ENCODE results near the gene GPRIN2. TPM values are rescaled to one million over a fixed set of nuclear protein-coding genes. Genes with fewer than 3 reads are reported as not detected.
"Not testable (repeated sequence)": the region's sequence is repeated elsewhere in the genome, so short reads cannot be mapped to it uniquely, and the experiment has no call there.

GPRIN2 gene
- total RNA-seq (1 to 10 TPM; 4.3 to 4.9 TPM), polyA plus RNA-seq (ENCODE audit: insufficient read depth, low read depth, low replicate concordance) (5.7 TPM)
- long read RNA-seq, donor 1, partial matches to known transcripts = 0 of 1 reads
- long read RNA-seq, donor 1, other reads (novel, unspliced or antisense) = 0 of 1 reads
- long read RNA-seq, donor 2 = 0 reads

- TF ChIP-seq CTCF (IDR thresholded peaks at IDR 0.05) (no peak), POLR2A (IDR thresholded peaks at IDR 0.05) (no peak)
- peak within 1 kb of the TSS; percentile 43 to 44 for H3K4me3 ChIP-seq
- no peaks in the 10 kb centered on the region for H3K36me3 ChIP-seq (ENCODE audit: low read depth, missing control alignments)
- H3K27ac ChIP-seq = no peak within 1 kb of the TSS
- DNase-seq = peak; percentile 25
- H3K4me1 ChIP-seq = peaks cover 6% of the 10 kb centered on the region
- 5 to 10% methylated on average over 38 to 74 of the region's 74 CpGs for WGBS, 2 donors
- intact Hi-C loops (cut with DNase I; ENCODE audit: low total_unique reads) = no loop called here
- no peaks in the 10 kb centered on the region for H3K27me3 ChIP-seq
- H3K9me3 ChIP-seq = no peaks in the 10 kb centered on the region
These were observed at the start of gene GPRIN2 for GRCh38 chr10:46556515-46557318. TSS of gene GPRIN2 (minus strand) at chr10:46556658. CDS start at chr10:46550736, 5,922 bp downstream.

GRCh38 chr10:46600516-46600915, 44.1 kb upstream of the GPRIN2 start:
- H3K27me3 ChIP-seq; H3K9me3 ChIP-seq; H3K4me3 ChIP-seq; H3K27ac ChIP-seq; H3K4me1 ChIP-seq; intact Hi-C loops (cut with DNase I; ENCODE audit: low total_unique reads); DNase-seq; H3K36me3 ChIP-seq (ENCODE audit: low read depth, missing control alignments): not testable (repeated sequence)
- 57 to 83% methylated on average over 1 of the region's 1 CpG for WGBS, 2 donors

- H3K27ac ChIP-seq; H3K9me3 ChIP-seq; H3K27me3 ChIP-seq; intact Hi-C loops (cut with DNase I; ENCODE audit: low total_unique reads); H3K36me3 ChIP-seq (ENCODE audit: low read depth, missing control alignments); H3K4me1 ChIP-seq: not testable (repeated sequence)
- 0% methylated on average over 2 to 11 of the region's 44 CpGs for WGBS, 2 donors
- peak; percentile 24 for DNase-seq
- H3K4me3 ChIP-seq = peak overlapping the region; percentile 45 to 61
These were observed 41.3 kb upstream of the GPRIN2 start for GRCh38 chr10:46597616-46598246.

GRCh38 chr10:46596570-46596969, 40.1 kb upstream of the GPRIN2 start:
- H3K27ac ChIP-seq; DNase-seq; H3K36me3 ChIP-seq (ENCODE audit: low read depth, missing control alignments); H3K4me1 ChIP-seq; H3K9me3 ChIP-seq; intact Hi-C loops (cut with DNase I; ENCODE audit: low total_unique reads); H3K4me3 ChIP-seq; H3K27me3 ChIP-seq: not testable (repeated sequence)
- WGBS, 2 donors = 57% methylated on average over 1 of the region's 4 CpGs; no CpG with 5 or more reads in 1 of the 2 donors

- H3K27me3 ChIP-seq; H3K36me3 ChIP-seq (ENCODE audit: low read depth, missing control alignments); DNase-seq; H3K27ac ChIP-seq; H3K4me1 ChIP-seq; H3K9me3 ChIP-seq; H3K4me3 ChIP-seq; intact Hi-C loops (cut with DNase I; ENCODE audit: low total_unique reads): not testable (repeated sequence)
- 27 to 48% methylated on average over 5 of the region's 6 CpGs for WGBS, 2 donors
These were observed 38.1 kb upstream of the GPRIN2 start for GRCh38 chr10:46594453-46595063.

- H3K27me3 ChIP-seq = not testable (repeated sequence)
- WGBS, 2 donors = 94 to 97% methylated on average over 12 to 13 of the region's 13 CpGs
These were observed 36.8 kb upstream of the GPRIN2 start for GRCh38 chr10:46593307-46593706.

GRCh38 chr10:46591053-46591452, 34.6 kb upstream of the GPRIN2 start:
- H3K27me3 ChIP-seq; H3K4me1 ChIP-seq; intact Hi-C loops (cut with DNase I; ENCODE audit: low total_unique reads); H3K4me3 ChIP-seq; H3K9me3 ChIP-seq; H3K27ac ChIP-seq; H3K36me3 ChIP-seq (ENCODE audit: low read depth, missing control alignments); DNase-seq: not testable (repeated sequence)
- 100% methylated on average over 2 of the region's 8 CpGs; no CpG with 5 or more reads in 1 of the 2 donors for WGBS, 2 donors

More at GRCh38 chr10:46593307-46593706, 36.8 kb upstream of the GPRIN2 start:
- intact Hi-C loops (cut with DNase I; ENCODE audit: low total_unique reads); H3K4me1 ChIP-seq; H3K27ac ChIP-seq; H3K4me3 ChIP-seq; H3K36me3 ChIP-seq (ENCODE audit: low read depth, missing control alignments); H3K9me3 ChIP-seq; DNase-seq: not testable (repeated sequence)

- H3K27ac ChIP-seq; DNase-seq; H3K4me1 ChIP-seq; H3K27me3 ChIP-seq; intact Hi-C loops (cut with DNase I; ENCODE audit: low total_unique reads); H3K9me3 ChIP-seq; H3K36me3 ChIP-seq (ENCODE audit: low read depth, missing control alignments); H3K4me3 ChIP-seq: not testable (repeated sequence)
- no CpG with 5 or more reads among the region's 3 CpGs for WGBS, 2 donors
These were observed 33.1 kb upstream of the GPRIN2 start for GRCh38 chr10:46589589-46589988.

- H3K9me3 ChIP-seq; H3K36me3 ChIP-seq (ENCODE audit: low read depth, missing control alignments); H3K4me3 ChIP-seq; H3K27ac ChIP-seq; H3K4me1 ChIP-seq; H3K27me3 ChIP-seq; intact Hi-C loops (cut with DNase I; ENCODE audit: low total_unique reads); DNase-seq: not testable (repeated sequence)
- no CpG with 5 or more reads among the region's 3 CpGs for WGBS, 2 donors
These were observed 31.8 kb upstream of the GPRIN2 start for GRCh38 chr10:46588221-46588620.

- H3K9me3 ChIP-seq; DNase-seq; H3K27ac ChIP-seq; H3K36me3 ChIP-seq (ENCODE audit: low read depth, missing control alignments); H3K4me1 ChIP-seq; intact Hi-C loops (cut with DNase I; ENCODE audit: low total_unique reads); H3K27me3 ChIP-seq; H3K4me3 ChIP-seq: not testable (repeated sequence)
- WGBS, 2 donors = no CpG with 5 or more reads among the region's 24 CpGs
These were observed 31.1 kb upstream of the GPRIN2 start for GRCh38 chr10:46587546-46587945.

All from testis (tissue), 5 donors.